Measurements from ENCODE around the gene SUMO3. TPM values are rescaled to one million over a fixed set of nuclear protein-coding genes. Genes with fewer than 3 reads are reported as not detected.

SUMO3 gene
- total RNA-seq, 3 donors from 2014 or later, result 64.2 to 64.8 (median 64.4) TPM

DNA sequence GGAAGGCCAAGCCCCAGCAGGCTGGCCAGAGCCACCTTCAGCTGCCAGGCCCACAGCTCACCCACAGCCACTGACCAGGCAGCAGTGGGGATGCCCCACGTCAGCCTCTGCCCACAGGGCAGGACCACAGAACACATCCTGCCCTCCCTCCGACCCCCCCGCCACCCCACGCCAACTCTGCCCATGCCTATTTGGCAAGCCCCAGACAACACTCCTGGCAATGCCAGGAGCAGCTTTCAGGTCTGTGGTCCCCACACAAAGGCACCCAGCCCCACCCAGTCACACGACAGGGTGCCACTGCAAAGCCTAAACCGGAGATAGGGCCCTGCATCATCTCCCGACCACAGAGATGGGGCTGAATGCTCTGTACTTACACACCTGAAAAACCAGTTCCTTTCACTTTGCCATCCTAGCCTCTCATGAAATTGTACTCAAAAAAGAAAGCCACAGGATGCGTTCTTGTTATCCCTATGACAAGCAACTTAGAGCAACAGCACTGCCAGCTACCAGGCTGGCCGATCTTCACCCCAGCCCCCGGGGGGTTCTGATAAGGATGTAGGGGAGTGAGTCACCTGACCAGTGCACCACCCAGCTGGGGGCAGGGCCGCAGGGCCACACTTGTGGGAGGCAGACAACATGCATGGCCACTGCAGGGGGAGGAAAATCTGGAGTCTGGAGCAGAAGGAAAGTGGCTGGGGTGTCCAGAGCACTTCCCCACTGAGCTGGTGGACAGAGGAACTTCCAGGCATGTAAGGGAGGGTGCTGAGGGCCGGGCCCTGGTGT, 52.4 kb downstream of the SUMO3 start:
- no peak overlapping the region for H3K27ac ChIP-seq
- H3K4me3 ChIP-seq, result peak overlapping the region in 1 of 3 donors; percentile 15
- H3K4me1 ChIP-seq, result no peaks in the 10 kb centered on the region
- DNase-seq (ENCODE audit: low spot score in 2 of 2), result no peak
- TF ChIP-seq, protein P1, sequence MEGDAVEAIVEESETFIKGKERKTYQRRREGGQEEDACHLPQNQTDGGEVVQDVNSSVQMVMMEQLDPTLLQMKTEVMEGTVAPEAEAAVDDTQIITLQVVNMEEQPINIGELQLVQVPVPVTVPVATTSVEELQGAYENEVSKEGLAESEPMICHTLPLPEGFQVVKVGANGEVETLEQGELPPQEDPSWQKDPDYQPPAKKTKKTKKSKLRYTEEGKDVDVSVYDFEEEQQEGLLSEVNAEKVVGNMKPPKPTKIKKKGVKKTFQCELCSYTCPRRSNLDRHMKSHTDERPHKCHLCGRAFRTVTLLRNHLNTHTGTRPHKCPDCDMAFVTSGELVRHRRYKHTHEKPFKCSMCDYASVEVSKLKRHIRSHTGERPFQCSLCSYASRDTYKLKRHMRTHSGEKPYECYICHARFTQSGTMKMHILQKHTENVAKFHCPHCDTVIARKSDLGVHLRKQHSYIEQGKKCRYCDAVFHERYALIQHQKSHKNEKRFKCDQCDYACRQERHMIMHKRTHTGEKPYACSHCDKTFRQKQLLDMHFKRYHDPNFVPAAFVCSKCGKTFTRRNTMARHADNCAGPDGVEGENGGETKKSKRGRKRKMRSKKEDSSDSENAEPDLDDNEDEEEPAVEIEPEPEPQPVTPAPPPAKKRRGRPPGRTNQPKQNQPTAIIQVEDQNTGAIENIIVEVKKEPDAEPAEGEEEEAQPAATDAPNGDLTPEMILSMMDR (IDR thresholded peaks at IDR 0.05), result no peak
- TF ChIP-seq POLR2AphosphoS5 (IDR thresholded peaks at IDR 0.05), result no peak
- TF ChIP-seq POLR2A (IDR thresholded peaks at IDR 0.05), result no peak
- no peaks in the 10 kb centered on the region for H3K36me3 ChIP-seq
- no peaks in the 10 kb centered on the region for H3K9me3 ChIP-seq
- no peaks in the 10 kb centered on the region for H3K27me3 ChIP-seq
- intact Hi-C loops (cut with DNase I; ENCODE audit: low total_unique reads), result no loop called here

DNA sequence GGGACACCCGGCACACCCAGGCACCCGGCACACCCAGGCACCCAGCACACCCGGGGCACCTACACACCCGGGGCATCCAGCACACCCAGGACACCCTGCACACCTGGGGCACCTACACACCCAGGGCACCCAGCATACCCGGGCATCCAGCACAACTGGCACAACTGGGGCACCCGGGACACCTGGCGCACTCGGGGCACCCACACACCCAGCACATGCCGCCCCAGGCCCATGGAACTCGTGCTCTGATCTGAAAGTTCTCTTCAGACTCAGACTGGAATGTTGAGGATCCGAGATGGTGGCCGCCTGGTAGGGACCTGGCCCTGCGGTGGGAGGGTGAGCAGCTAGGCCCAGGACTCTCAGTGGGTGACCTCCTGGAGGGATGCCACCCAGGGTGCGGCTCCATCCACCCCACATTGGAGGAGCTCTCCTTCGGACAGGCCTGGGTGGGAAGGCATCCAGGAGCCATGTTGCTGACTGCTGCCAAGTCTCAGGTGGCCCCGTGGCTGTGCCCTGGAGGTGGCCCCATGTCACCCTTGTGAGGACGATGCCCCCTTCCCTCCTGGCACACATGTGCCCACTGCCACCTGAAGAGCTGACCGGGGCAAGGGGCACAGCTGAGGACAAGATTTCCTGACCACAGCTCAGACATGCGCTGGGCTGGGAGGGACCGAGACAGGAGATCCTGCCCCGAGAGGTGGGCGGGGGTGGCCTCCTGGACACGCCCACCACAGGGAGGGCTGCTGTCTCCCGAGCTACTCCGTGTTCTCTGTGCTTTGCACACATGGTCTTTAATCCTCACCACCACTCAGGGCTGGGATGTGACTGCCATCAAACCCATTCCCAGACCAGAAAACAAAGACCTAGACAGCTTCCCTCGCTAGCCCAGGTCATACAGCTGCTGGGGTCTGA, 53.3 kb downstream of the SUMO3 start:
- H3K4me1 ChIP-seq, result no peaks in the 10 kb centered on the region
- no peak overlapping the region for H3K27ac ChIP-seq
- no peak for DNase-seq (ENCODE audit: low spot score in 2 of 2)
- H3K4me3 ChIP-seq, result peak overlapping the region in 1 of 3 donors; percentile 15
- no peak for TF ChIP-seq POLR2AphosphoS5 (IDR thresholded peaks at IDR 0.05)
- TF ChIP-seq, protein P1 (IDR thresholded peaks at IDR 0.05), result no peak
- no peak for TF ChIP-seq POLR2A (IDR thresholded peaks at IDR 0.05)
- no peaks in the 10 kb centered on the region for H3K36me3 ChIP-seq
- H3K9me3 ChIP-seq, result no peaks in the 10 kb centered on the region
- no peaks in the 10 kb centered on the region for H3K27me3 ChIP-seq
- intact Hi-C loops (cut with DNase I; ENCODE audit: low total_unique reads), result no loop called here

DNA sequence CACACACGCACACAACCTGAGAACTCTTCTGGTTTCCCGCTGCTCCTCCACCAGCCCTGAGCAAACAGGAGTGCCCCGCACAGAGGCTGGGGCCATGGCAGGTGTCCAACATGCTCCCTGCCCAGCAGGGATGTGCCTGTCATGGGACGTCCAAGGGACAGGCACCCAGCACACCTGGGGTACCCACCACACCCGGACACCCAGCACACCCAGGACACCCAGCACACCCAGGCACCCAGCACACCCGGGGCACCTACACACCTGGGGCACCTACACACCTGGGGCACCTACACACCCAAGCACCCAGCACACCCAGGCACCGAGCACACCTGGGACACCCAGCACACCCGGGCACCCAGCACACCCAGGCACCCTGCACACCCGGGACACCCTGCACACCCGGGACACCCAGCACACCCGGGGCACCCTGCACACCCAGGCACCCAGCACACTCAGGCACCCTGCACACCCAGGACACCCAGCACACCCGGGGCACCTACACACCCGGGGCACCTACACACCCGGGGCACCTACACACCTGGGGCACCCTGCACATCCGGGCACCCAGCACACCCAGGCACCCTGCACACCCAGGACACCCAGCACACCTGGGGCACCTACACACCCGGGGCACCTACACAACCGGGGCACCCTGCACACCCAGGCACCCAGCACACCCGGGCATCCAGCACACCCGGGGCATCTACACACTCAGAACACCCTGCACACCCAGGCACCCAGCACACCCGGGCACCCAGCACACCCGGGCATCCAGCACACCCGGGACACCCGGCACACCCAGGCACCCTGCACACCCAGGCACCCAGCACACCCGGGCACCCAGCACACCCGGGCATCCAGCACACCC, 54.2 kb downstream of the SUMO3 start:
- H3K9me3 ChIP-seq, result no peaks in the 10 kb centered on the region
- TF ChIP-seq, protein P1 (IDR thresholded peaks at IDR 0.05), result no peak
- no peak for TF ChIP-seq POLR2A (IDR thresholded peaks at IDR 0.05)
- no peak for TF ChIP-seq POLR2AphosphoS5 (IDR thresholded peaks at IDR 0.05)

DNA sequence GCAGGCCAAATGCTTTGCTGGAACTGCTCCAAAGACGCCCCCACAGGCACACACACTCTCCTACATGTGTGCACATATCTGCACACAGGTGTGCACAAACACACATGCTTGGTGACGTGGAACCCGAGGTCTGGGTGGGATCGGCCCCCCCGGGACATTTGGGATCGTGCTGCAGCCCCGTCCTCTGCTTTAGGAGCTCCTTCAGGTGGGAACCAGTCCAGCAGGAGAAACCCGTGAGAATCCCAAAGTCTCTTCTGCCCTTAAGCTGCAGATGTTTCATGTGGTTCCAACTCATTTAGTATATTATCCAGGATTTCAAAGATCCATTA, 54.8 kb downstream of the SUMO3 start:
- Histone ChIP-seq H3K9me3 (peaks cover 0 to 3% of the 10 kb centered on the region in 2 donors), H3K36me3 (no peaks in the 10 kb centered on the region), H3K27me3 (no peaks in the 10 kb centered on the region), H3K27ac (no peak overlapping the region), H3K4me3 (no peak overlapping the region), H3K4me1 (no peaks in the 10 kb centered on the region)
- intact Hi-C loops (cut with DNase I; ENCODE audit: low total_unique reads), result no loop called here
- TF ChIP-seq POLR2A (IDR thresholded peaks at IDR 0.05), result no peak
- TF ChIP-seq, protein P1 (IDR thresholded peaks at IDR 0.05), result no peak
- TF ChIP-seq POLR2AphosphoS5 (IDR thresholded peaks at IDR 0.05), result no peak
- DNase-seq (ENCODE audit: low spot score in 2 of 2), result no peak

More for the DNA sequence above, 54.2 kb downstream of the SUMO3 start:
- no peaks in the 10 kb centered on the region for H3K4me1 ChIP-seq
- H3K27me3 ChIP-seq, result no peaks in the 10 kb centered on the region
- intact Hi-C loops (cut with DNase I; ENCODE audit: low total_unique reads), result no loop called here
- H3K4me3 ChIP-seq, result no peak overlapping the region
- no peak for DNase-seq (ENCODE audit: low spot score in 2 of 2)
- no peaks in the 10 kb centered on the region for H3K36me3 ChIP-seq
- H3K27ac ChIP-seq, result no peak overlapping the region
